ENCODE data around the gene FARSA. TPM values are rescaled to one million over a fixed set of nuclear protein-coding genes. Genes with fewer than 3 reads are reported as not detected.
A peak's percentile ranks its signal among the peaks of the same experiment; 100 is the strongest.
"Not testable (repeated sequence)": the region's sequence is repeated elsewhere in the genome, so short reads cannot be mapped to it uniquely, and the experiment has no call there.

The FARSA gene
- total and polyA plus RNA-seq, 8 donors, result 35.3 to 59.4 (median 41.8) TPM

DNA sequence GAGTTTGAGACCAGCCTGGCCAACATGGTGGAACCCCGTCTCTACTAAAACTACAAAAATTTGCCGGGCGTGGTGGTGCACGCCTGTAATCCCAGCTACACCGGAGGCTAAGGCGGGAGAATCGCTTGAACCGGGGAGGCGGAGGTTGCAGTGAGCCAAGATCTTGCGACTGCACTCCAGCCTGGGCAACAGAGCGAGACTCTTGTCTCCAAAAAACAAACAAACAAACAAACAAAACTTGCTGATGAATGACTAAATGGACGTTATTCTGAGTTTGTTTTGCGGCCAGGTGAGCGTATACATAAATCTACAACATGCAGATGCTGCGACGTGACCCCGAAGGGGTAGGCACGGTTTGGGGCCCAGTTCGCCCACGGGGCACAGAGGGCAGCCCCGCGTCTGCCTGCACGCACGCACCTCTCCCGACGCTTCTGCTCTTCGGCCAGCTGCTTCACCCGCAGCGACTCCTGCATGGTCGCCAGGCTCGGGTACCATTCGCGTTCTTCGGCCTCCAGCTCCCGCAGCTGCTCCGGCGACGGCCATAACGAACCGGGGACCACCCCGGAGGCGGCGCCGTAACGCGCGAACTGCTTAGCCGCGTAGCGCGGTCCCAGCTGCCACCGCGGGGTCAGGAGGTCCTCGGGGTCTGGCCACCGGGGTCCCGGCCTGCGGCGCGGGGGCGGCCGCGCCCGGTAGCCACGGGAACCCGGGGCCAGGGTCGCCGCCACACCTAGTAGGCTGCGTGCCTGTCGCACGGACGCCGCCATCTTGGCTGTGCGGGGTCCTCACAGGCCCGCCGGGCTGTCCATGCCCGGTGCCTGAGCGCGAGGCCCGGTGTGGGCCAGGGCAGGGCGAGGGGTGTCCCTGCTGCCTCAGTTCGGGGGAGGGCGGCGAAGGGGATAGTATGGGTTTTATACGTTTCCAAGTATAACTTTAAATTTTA, 23.2 kb upstream of the FARSA start, which contains the start of gene GADD45GIP1:
Gene GADD45GIP1, minus strand, starts transcription at position 778 of the 943 bp plus-strand sequence. Its CDS starts 11 bp downstream, at position 767.
- ATAC-seq (peak; percentile 97), DNase-seq (peak; percentile 64 to 97 (median 80))
- no peaks in the 10 kb centered on the region for H3K9me3 ChIP-seq
- peaks cover 11 to 56% of the 10 kb centered on the region in 2 donors for H3K4me1 ChIP-seq
- H3K36me3 ChIP-seq, result peaks cover 0 to 30% of the 10 kb centered on the region in 2 donors
- H3K27me3 ChIP-seq, result no peaks in the 10 kb centered on the region
- H3K27ac ChIP-seq, result peak within 1 kb of the TSS; percentile 87 to 91
- H3K4me3 ChIP-seq, result peak within 1 kb of the TSS; percentile 95
- TF ChIP-seq, protein P1, sequence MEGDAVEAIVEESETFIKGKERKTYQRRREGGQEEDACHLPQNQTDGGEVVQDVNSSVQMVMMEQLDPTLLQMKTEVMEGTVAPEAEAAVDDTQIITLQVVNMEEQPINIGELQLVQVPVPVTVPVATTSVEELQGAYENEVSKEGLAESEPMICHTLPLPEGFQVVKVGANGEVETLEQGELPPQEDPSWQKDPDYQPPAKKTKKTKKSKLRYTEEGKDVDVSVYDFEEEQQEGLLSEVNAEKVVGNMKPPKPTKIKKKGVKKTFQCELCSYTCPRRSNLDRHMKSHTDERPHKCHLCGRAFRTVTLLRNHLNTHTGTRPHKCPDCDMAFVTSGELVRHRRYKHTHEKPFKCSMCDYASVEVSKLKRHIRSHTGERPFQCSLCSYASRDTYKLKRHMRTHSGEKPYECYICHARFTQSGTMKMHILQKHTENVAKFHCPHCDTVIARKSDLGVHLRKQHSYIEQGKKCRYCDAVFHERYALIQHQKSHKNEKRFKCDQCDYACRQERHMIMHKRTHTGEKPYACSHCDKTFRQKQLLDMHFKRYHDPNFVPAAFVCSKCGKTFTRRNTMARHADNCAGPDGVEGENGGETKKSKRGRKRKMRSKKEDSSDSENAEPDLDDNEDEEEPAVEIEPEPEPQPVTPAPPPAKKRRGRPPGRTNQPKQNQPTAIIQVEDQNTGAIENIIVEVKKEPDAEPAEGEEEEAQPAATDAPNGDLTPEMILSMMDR (IDR thresholded peaks at IDR 0.05), result no peak
- intact Hi-C loops (cut with DNase I), result no loop called here

DNA sequence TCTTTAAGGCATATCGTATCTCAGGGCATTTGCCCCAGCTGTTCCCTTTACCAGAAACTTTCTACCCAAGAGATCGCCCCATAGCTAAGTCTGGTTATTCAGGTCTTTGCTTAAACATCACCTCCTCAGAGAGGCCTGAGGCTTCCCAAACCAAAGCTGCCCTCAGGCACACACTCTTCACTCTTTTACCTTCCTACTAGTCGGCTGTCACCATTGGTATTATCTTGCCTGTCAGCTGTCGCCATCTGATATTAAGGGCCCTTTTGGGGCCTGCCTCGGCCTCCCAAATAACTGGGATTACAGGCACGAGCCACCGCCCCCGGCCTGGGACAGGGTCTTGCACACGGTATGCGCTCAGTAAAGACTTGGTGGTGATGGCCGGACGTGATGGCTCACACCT, 22.5 kb upstream of the FARSA start:
- H3K27me3 ChIP-seq, result no peaks in the 10 kb centered on the region
- peaks cover 11 to 63% of the 10 kb centered on the region in 2 donors for H3K4me1 ChIP-seq
- intact Hi-C loops (cut with DNase I), result no loop called here
- no peak for DNase-seq
- H3K36me3 ChIP-seq, result peaks cover 0 to 37% of the 10 kb centered on the region in 2 donors
- H3K4me3 ChIP-seq, result peak overlapping the region; percentile 95
- ATAC-seq, result no peak
- H3K27ac ChIP-seq, result peak overlapping the region in 1 of 2 donors; percentile 91
- TF ChIP-seq, protein P1 (IDR thresholded peaks at IDR 0.05), result no peak
- H3K9me3 ChIP-seq, result no peaks in the 10 kb centered on the region

DNA sequence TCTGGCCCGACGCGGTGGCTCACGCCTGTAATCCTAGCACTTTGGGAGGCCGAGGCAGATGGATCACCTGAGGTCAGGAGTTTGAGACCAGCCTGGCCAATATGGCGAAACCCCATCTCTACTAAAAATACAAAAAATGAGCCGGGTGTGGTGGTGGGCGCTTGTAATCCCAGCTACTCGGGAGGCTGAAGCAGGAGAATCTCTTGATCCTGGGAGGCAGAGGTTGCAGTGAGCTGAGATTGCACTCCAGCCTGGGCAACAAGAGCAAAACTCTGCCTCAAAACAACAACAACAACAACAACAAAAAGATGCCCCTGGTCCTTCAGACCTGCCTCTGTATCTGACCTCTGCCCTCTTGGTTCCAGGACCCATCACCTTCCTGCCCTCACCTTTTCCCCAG, 22.1 kb upstream of the FARSA start:
- DNase-seq; H3K9me3 ChIP-seq; ATAC-seq; H3K27me3 ChIP-seq; intact Hi-C loops (cut with DNase I): not testable (repeated sequence)
- H3K36me3 ChIP-seq, result peaks cover 0 to 41% of the 10 kb centered on the region in 2 donors
- H3K4me3 ChIP-seq, result peak overlapping the region in 1 of 2 donors; percentile 95
- H3K27ac ChIP-seq, result peak overlapping the region in 1 of 2 donors; percentile 91
- peaks cover 11 to 67% of the 10 kb centered on the region in 2 donors for H3K4me1 ChIP-seq

DNA sequence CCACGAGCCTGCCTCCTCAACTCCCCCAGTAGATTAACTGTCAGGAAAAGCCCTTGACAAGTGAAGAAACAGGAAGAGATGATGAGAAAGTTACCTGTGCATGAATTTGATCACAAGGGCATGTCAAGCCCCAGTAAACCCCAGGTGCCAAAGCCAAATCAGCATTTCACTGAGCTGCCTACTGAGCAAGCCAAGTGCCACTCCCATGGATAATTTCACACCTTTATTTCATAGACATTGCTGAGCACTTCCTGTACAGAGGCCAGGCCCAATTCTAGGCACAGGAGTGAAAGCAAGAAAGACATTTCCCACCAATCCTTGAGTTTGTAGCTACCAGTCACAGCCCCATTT, 21.1 kb upstream of the FARSA start:
- Histone ChIP-seq H3K4me1 (peaks cover 11 to 77% of the 10 kb centered on the region in 2 donors), H3K27me3 (no peaks in the 10 kb centered on the region), H3K27ac (no peak overlapping the region), H3K36me3 (peaks cover 0 to 51% of the 10 kb centered on the region in 2 donors), H3K4me3 (no peak overlapping the region), H3K9me3 (no peaks in the 10 kb centered on the region)
- ATAC-seq (no peak), DNase-seq (no peak)
- intact Hi-C loops (cut with DNase I), result no loop called here
- TF ChIP-seq, protein P1 (IDR thresholded peaks at IDR 0.05), result no peak

DNA sequence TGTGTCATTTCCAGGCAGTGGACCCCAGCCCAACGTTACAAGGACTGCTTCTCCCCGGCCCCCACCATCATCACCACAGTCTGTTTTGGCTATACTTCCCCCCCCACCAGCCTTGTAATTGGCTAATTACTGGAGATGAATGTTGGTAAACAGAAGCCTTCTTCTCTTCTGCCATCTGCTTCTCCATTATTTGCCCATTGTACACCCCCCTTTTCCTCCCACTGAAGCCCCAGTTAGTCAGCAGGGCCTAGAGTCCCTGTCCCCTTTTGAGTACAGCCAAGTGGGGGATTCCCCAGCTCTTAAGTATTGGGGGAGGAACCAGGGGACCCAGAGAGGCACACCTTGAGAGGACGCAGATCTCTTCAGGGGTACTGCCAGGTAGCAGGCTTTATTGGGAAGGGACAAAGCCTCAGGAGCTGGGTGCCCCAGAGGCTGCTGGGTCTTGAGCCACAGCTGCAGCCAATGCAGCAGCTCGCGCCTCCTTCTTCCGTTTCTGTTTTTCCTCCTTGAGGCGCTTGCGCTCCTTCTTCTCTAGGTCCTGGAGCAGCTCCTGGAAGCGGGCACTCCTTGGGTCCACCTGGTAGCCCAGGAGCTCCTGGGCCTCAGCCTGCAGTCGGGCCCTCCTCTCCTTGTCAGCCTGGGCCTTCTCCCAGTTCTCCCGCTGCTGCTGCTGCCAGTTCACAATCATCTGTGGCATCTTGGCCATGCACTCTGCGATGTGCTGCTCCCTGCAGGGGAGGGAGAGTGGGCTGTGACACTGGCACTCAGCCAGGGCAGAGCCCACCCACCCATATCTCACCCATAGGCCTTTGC, 20.5 kb upstream of the FARSA start:
- Histone ChIP-seq H3K27me3 (no peaks in the 10 kb centered on the region), H3K9me3 (no peaks in the 10 kb centered on the region), H3K4me1 (peaks cover 11 to 83% of the 10 kb centered on the region in 2 donors), H3K36me3 (peaks cover 0 to 57% of the 10 kb centered on the region in 2 donors), H3K27ac (peak overlapping the region in 1 of 2 donors; percentile 75), H3K4me3 (no peak overlapping the region)
- no peak for DNase-seq
- TF ChIP-seq, protein P1 (IDR thresholded peaks at IDR 0.05), result no peak
- no peak for ATAC-seq
- intact Hi-C loops (cut with DNase I), result no loop called here

Data from left lung (tissue), 10 donors.